Loucy (cell line): Measurements from ENCODE around the gene GABBR2.

Experiments used
- H2AFZ ChIP-seq: fragments of 200-600 bp; sonication (generic); 2 replicates; pipeline ENCODE4 v1.6.0; 2016; ENCODE audit warnings: antibody characterized with exemption, mild to moderate bottlenecking, low read length, moderate library complexity
- H3F3A ChIP-seq: fragments of 200-600 bp; 2 replicates; pipeline ENCODE4 v1.6.0; 2016; ENCODE audit warnings: antibody characterized with exemption, low read depth, mild to moderate bottlenecking
- H3K27me3 ChIP-seq: fragments of 200-600 bp; sonication (generic); 2 replicates; pipeline ENCODE4 v1.6.1; 2014; ENCODE audit warnings: low read length, mild to moderate bottlenecking; ENCODE audit not compliant: insufficient read depth, poor library complexity, severe bottlenecking
- H3K36me3 ChIP-seq: fragments of 200-600 bp; sonication (generic); 2 replicates; pipeline ENCODE4 v1.6.1; 2016; ENCODE audit warnings: low read length; ENCODE audit not compliant: insufficient read depth
- H3K4me1 ChIP-seq: fragments of 200-600 bp; sonication (generic); 2 replicates; pipeline ENCODE4 v1.5.1; 2014; ENCODE audit warnings: low read length, mild to moderate bottlenecking; ENCODE audit not compliant: insufficient read depth, poor library complexity, severe bottlenecking
- H3K4me2 ChIP-seq: fragments of 200-600 bp; sonication (generic); 2 replicates; pipeline ENCODE4 v1.6.0; 2014; ENCODE audit warnings: antibody characterized with exemption, low read length, low read depth, mild to moderate bottlenecking; ENCODE audit not compliant: poor library complexity, severe bottlenecking
- H3K4me3 ChIP-seq: fragments of 200-600 bp; sonication (generic); 2 replicates; pipeline ENCODE4 v1.5.1; 2014; ENCODE audit warnings: low read length, mild to moderate bottlenecking, mixed read lengths; ENCODE audit not compliant: poor library complexity, severe bottlenecking
- H3K79me2 ChIP-seq: fragments of 200-600 bp; sonication (generic); 2 replicates; pipeline ENCODE4 v1.6.1; 2014; ENCODE audit warnings: low read length; ENCODE audit not compliant: insufficient read depth
- H3K9ac ChIP-seq: fragments of 200-600 bp; sonication (generic); 2 replicates; pipeline ENCODE4 v1.6.0; 2014; ENCODE audit warnings: mild to moderate bottlenecking, low read depth, low read length, moderate library complexity; ENCODE audit not compliant: poor library complexity, severe bottlenecking
- H3K9me2 ChIP-seq: fragments of 200-600 bp; sonication (generic); replicated peaks from 2 replicates; pipeline ENCODE4 v1.6.1; 2016; ENCODE audit warnings: low read depth, low read length, mixed read lengths
- H3K9me3 ChIP-seq: fragments of 200-600 bp; sonication (generic); 2 replicates; pipeline ENCODE4 v1.6.1; 2014; ENCODE audit warnings: mild to moderate bottlenecking, antibody characterized with exemption, low read length, low read depth; ENCODE audit not compliant: insufficient read depth
- H4K20me1 ChIP-seq: fragments of 200-600 bp; sonication (generic); 2 replicates; pipeline ENCODE4 v1.6.0; 2014; ENCODE audit warnings: antibody characterized with exemption, low read length, mild to moderate bottlenecking; ENCODE audit not compliant: insufficient read depth, poor library complexity, severe bottlenecking
- EZH2phosphoT487 ChIP-seq: fragments of 200-600 bp; IDR thresholded peaks from 2 replicates; pipeline ENCODE4 v1.6.1; 2018; ENCODE audit warnings: antibody characterized with exemption, mild to moderate bottlenecking, moderate library complexity, borderline replicate concordance
- TF ChIP-seq, protein P1 (sequence below): fragments of 200-600 bp; sonication (generic); conservative IDR thresholded peaks from 2 replicates; pipeline ENCODE4 v1.5.1; 2014; ENCODE audit warnings: mild to moderate bottlenecking, antibody characterized with exemption, low read length

The GABBR2 gene

GRCh38 chr9:98318834-98319478 lies 389.8 kb downstream of the GABBR2 start:
- Histone ChIP-seq H2AFZ (no peak overlapping the region), H3K9me3 (no peaks in the 10 kb centered on the region), H3K4me3 (no peak overlapping the region), H3K36me3 (no peaks in the 10 kb centered on the region), H3K9ac (no peak overlapping the region), H3K27me3 (no peaks in the 10 kb centered on the region), H3K4me2 (no peak overlapping the region), H3K4me1 (no peaks in the 10 kb centered on the region), H4K20me1 (no peaks in the 10 kb centered on the region), H3F3A (no peaks in the 10 kb centered on the region), H3K9me2 (no peaks in the 10 kb centered on the region), H3K79me2 (no peaks in the 10 kb centered on the region)
- TF ChIP-seq EZH2phosphoT487 = no peak
- TF ChIP-seq, protein P1, sequence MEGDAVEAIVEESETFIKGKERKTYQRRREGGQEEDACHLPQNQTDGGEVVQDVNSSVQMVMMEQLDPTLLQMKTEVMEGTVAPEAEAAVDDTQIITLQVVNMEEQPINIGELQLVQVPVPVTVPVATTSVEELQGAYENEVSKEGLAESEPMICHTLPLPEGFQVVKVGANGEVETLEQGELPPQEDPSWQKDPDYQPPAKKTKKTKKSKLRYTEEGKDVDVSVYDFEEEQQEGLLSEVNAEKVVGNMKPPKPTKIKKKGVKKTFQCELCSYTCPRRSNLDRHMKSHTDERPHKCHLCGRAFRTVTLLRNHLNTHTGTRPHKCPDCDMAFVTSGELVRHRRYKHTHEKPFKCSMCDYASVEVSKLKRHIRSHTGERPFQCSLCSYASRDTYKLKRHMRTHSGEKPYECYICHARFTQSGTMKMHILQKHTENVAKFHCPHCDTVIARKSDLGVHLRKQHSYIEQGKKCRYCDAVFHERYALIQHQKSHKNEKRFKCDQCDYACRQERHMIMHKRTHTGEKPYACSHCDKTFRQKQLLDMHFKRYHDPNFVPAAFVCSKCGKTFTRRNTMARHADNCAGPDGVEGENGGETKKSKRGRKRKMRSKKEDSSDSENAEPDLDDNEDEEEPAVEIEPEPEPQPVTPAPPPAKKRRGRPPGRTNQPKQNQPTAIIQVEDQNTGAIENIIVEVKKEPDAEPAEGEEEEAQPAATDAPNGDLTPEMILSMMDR = no peak

DNA sequence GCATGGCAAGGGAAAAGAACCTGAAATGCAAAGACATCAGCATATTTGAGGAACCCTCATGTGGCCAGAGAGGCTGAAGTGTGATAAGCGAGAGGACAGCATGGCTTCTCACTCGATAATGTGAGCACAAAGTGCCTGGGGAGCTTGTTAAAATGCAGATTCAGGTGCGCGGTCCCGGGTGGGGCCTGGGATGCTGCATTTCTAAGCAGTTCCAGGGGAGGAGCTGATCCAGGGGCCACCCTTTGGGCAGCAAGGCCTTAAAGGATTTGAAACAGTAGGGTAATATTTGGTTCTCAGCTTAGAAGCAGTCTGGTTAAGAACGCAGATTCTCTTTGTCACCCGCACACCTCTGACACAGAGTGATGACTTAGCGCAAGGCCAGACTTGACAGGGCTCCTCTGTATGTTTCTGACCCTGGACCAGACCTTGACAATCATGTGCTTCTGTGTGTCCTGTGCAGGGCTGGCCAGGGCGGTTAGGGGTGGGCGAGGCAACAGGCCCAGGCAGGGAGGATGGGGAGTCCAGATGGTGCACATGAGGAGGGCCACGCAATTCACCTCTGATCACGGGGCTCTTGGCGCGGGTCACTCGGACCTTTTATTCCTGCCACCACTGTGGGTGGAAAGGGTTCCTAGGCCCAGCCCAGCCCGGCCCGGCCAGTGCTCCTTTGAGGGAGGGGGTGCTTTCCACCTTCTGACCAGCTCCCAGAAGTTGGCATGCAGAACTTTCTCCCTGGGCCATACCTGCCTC lies 390.5 kb downstream of the GABBR2 start:
- Histone ChIP-seq H3K27me3 (no peaks in the 10 kb centered on the region), H3K9me2 (no peaks in the 10 kb centered on the region), H3K79me2 (no peaks in the 10 kb centered on the region), H3K4me3 (no peak overlapping the region), H3F3A (no peaks in the 10 kb centered on the region), H3K9ac (no peak overlapping the region), H3K36me3 (no peaks in the 10 kb centered on the region), H3K9me3 (no peaks in the 10 kb centered on the region), H4K20me1 (no peaks in the 10 kb centered on the region), H3K4me1 (no peaks in the 10 kb centered on the region), H2AFZ (no peak overlapping the region), H3K4me2 (no peak overlapping the region)
- no peak for TF ChIP-seq EZH2phosphoT487
- TF ChIP-seq, protein P1 = no peak

DNA sequence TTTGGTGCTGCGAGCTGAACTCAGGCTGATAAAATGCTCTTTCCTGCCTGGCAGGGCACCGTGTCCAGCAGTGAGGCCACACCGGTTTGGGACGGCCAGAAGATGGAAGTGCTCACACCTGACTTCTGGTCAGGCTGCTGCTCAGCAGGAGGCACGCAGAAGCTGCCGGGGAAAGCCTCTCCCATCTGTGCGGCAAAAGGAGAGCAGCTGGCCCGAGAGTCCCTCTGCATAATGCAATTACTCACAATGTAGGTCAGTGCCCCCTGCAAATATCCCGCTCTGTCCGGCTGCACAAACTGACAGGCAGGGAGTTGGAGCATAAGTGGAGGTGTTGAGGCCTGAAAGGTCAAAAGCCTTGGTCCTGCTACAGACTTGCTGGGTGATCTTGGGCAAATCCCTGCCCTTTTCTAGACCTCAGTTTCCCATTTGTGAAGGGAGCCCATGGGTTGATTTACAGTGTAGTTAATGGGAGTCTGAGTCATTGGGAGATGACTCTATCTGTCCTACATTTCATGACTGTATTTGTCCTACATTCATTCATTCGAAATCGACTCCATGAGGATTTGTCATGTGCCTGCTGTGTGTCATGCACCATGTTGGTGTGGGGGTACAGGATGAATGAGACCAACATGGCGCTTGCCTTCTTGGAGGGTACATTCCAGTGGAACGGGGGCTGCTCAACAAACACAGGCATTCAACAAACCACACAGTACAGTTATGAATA lies 391.4 kb downstream of the GABBR2 start:
- H3K4me1 ChIP-seq = no peaks in the 10 kb centered on the region
- H3K27me3 ChIP-seq = no peaks in the 10 kb centered on the region
- no peaks in the 10 kb centered on the region for H3K9me3 ChIP-seq
- H4K20me1 ChIP-seq = no peaks in the 10 kb centered on the region
- no peak overlapping the region for H3K4me2 ChIP-seq
- H3K9me2 ChIP-seq = no peaks in the 10 kb centered on the region
- no peak overlapping the region for H3K4me3 ChIP-seq
- TF ChIP-seq, protein P1 = no peak
- no peak for TF ChIP-seq EZH2phosphoT487
- no peaks in the 10 kb centered on the region for H3K36me3 ChIP-seq
- no peaks in the 10 kb centered on the region for H3F3A ChIP-seq
- no peaks in the 10 kb centered on the region for H3K79me2 ChIP-seq
- H2AFZ ChIP-seq = no peak overlapping the region
- H3K9ac ChIP-seq = no peak overlapping the region
